OCI-LY7 (cell line): ENCODE measurements around the gene CDH22.

Source experiments
- EZH2phosphoT487 ChIP-seq: fragments of 200-600 bp; sonication (generic); IDR thresholded peaks from 2 replicates; pipeline ENCODE4 v1.6.1; 2018; ENCODE audit warnings: low read depth, borderline replicate concordance, mild to moderate bottlenecking, mixed run types, antibody characterized with exemption, low read length, moderate library complexity, mixed read lengths
- TF ChIP-seq, protein P1 (sequence below): fragments of 200-600 bp; sonication (generic); conservative IDR thresholded peaks from 2 replicates; pipeline ENCODE4 v1.5.1; 2014; ENCODE audit warnings: mild to moderate bottlenecking, antibody characterized with exemption, low read length, moderate library complexity, mixed read lengths

GRCh38 chr20:46156065-46156464 is 152.2 kb downstream of the CDH22 start:
- TF ChIP-seq, protein P1, sequence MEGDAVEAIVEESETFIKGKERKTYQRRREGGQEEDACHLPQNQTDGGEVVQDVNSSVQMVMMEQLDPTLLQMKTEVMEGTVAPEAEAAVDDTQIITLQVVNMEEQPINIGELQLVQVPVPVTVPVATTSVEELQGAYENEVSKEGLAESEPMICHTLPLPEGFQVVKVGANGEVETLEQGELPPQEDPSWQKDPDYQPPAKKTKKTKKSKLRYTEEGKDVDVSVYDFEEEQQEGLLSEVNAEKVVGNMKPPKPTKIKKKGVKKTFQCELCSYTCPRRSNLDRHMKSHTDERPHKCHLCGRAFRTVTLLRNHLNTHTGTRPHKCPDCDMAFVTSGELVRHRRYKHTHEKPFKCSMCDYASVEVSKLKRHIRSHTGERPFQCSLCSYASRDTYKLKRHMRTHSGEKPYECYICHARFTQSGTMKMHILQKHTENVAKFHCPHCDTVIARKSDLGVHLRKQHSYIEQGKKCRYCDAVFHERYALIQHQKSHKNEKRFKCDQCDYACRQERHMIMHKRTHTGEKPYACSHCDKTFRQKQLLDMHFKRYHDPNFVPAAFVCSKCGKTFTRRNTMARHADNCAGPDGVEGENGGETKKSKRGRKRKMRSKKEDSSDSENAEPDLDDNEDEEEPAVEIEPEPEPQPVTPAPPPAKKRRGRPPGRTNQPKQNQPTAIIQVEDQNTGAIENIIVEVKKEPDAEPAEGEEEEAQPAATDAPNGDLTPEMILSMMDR, result no peak
- TF ChIP-seq EZH2phosphoT487, result no peak
